Brain pericyte (primary cell): Measurements from ENCODE around the gene LRRC14B.
"Not testable (repeated sequence)": the region's sequence is repeated elsewhere in the genome, so short reads cannot be mapped to it uniquely, and the experiment has no call there.

Source experiments
- DNase-seq: peaks from one replicate; pipeline ENCODE4 v3.0.0-alpha.2; 2012; ENCODE audit warnings: low read depth, low spot score

Gene LRRC14B

DNA sequence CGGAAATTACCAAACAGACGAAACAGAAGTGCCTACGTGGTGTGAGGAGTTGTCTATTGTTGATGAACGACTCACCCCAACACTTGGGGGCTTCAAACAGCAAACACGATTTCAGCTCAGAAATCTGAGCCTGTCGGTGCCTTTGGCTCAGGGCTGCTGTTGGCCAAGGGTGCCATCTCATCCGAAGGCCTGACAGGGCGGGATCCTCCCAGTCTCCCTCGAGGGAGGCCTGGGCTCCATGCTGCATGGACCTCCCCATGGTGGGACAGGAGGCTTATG lies 1.3 kb downstream of the LRRC14B start:
- no peak for DNase-seq

DNA sequence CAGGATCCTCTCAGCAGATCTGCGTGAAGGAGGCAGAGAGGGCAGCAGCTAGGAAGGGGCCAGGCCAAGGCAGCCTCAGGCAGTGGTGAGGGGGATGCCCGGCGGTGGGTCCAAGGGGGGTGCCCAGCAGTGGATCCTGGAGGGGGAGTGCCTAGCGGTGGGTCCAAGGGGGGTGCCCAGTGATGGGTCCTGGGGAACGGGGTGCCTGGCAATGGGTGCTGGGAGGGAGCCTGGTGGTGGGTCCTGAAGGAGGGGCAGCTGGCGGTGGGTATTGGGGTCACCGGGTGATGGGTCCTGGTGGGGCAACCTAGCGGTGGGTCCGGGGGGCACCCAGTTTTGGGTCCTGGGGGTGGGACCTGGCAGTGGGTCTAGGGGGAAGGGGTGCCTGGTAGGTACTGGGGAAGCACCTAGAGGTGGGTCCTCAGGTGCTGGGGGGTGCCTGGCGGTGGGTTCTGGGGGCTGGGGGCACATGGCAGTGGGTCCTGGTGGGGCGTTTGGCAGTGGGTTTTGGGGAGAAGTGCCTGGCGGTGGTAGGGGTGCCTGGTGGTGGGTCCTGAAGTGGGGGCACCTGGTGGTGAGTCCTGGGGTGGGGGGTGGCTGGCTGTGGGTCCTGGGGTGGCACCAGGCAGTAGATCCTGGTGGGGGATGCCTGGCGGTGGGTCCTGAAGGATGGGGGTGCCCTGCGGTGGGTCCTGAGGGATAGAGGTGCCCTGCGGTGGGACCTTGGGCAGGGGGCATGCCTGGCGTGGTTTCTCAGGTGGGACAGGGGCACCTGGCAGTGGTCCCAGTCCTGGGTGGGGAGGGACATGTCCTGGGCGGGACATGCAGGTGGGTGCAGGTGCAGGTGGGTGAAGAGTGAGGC lies 1.9 kb downstream of the LRRC14B start:
- DNase-seq, result no peak

DNA sequence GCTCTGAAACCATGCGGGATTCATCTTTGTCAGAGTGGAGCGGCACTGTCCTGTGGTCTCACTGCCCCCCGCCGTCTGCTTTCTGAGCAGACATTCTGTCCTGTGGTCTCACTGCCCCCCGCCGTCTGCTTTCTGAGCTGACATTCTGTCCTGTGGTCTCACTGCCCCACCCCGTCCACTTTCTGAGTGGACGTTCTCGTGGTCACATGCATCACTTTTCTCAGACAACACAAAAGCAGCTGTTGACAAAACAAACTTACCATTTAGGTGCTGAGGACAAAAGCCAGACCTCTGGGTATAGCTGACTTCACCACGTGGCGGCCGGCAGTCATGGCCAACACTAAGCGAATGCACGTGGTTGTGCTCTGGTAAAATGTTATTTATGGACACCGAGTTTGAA lies 2.8 kb downstream of the LRRC14B start:
- no peak for DNase-seq

- no peak for DNase-seq
These were observed 3.4 kb downstream of the LRRC14B start for GRCh38 chr5:194603-195209.

- DNase-seq, result no peak
These were observed 4.3 kb downstream of the LRRC14B start for GRCh38 chr5:195401-196160.

GRCh38 chr5:196350-196749 lies 5.1 kb downstream of the LRRC14B start:
- no peak for DNase-seq

- DNase-seq, result not testable (repeated sequence)
These were observed 5.7 kb downstream of the LRRC14B start for GRCh38 chr5:197031-197430.

DNA sequence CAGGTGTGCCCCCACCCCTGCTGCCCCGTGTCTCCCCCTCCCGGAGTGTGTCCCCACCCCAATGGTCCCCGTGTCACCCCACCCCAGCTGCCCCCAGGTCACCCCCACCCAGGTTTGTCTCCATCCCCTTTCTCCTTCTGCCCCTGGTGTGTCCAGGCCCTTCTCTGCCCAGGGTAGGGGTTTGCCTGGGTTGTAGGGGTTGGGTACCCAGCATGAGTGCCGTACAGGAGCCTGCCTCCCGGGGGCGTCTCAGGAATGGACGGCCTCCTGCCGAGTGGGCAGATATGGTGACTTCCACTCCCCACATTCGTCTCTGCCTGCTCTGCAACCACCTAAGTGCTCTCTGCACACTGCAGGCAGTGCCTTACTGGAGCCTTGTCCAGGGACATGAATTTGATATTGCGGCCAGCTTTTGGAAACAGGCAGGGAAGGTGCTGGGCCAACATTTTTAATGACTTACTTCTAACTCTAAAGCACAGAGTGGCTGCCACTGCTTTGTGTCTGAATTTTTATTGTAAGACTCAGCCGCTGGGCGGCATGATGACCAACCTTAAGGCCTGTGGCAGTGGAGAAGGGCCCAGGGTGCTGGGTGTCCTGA lies 6.7 kb downstream of the LRRC14B start:
- no peak for DNase-seq

- DNase-seq, result no peak
These were observed 7.4 kb downstream of the LRRC14B start for GRCh38 chr5:198516-199196.

GRCh38 chr5:199197-199949 lies 8.1 kb downstream of the LRRC14B start:
- no peak for DNase-seq

DNA sequence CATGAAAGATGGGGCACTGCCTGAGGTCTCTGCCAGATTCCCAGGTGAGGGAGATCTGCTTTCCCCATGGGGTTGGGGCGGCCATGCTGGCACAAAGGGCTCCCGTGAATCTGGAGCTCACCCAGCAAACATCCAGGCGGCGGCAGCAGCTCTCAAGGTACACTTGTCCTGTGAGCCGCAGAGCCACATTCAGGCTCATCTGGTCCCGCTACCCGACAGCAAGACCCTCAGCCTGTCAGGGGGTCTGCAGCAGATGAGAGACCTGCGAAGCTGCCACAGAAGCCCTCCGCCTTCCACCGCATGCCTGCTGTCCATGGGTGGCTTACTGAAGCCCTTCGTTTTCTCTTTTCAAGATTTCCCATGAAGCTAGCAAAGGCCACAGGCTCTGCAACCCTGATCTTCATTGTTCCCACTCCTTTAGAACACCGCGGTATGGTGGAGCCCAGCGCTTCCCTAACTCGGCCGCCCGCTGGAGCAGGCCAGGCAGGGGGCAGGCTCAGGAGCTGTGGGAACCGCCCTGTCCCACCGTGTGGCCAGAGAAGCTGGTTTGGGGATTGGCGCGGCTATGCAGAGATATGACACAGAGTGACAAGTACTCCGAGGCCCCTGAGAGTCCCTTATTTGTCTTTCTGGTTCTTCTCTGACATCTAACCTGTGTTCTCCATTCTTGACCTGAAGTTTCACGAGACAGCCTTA lies 8.8 kb downstream of the LRRC14B start:
- no peak for DNase-seq

DNA sequence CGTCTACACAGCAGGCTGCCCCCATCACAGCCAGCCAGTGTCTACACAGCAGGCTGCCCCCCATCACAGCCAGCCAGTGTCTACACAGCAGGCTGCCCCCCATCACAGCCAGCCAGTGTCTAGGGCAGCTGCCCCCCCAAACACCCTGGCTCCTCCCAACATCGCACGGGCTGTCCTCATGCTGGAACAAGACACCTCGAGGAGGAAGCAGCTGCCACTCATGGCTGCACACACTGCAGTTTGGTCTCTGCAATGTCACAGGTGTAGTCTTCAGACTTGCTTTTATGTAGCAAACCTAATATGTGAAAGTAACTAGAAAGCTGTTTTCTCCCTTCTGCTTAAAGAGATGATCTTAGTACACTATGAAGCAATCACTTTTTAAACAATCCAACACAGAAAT lies 9.7 kb downstream of the LRRC14B start:
- DNase-seq, result no peak

GRCh38 chr5:201672-202071 lies 10.4 kb downstream of the LRRC14B start:
- no peak for DNase-seq

DNA sequence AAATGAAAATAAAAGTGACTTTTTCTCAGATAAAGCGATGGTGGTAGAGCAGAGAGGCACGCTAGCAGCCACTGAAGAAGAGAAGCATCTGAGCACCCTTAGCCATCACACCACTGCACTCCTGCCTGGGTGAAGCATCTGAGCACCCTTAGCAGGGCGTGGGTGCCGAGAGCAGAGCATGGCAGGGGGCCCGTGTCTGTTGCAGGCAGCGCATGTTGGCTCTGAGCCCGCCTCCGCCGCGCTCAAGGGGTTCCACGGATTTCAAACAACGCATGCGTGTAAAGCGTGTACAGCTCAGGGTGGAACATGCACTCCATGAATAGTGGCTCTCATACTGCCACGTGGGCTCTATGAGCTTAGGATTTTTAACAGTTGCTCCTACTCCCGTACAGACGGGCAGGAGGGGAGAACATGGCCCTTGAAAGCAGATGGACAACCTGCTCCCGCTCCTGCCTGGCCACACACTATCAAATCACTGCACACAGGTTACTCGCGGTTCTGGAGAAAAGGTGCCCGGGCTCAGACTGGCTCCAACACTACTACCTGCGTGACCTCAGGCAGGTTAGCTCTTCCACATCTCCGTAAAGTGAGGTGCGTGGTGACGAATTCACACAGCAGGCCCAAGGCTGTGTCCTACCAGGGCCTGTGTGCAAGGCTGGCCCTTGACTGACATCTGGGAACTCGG lies 12.1 kb downstream of the LRRC14B start:
- no peak for DNase-seq

DNA sequence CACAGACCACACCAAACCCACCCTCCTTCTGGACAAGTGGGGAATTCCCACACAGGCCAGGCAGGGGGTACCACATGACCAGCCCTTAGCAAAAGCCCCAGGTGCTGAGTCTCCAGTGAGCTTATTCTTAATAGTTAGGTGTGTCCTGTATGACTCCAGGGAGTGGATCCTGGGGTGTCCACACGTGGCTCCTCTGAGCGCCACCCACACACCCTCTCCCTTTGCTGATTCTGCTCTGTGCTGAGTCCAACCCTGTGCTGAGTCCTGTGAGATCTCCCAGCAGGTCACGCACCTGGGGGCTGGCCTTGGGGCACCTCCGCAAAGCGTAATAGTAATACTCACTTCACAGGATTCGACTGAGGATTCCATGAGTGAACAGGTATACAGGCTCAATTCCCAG lies 12.7 kb downstream of the LRRC14B start:
- no peak for DNase-seq

DNA sequence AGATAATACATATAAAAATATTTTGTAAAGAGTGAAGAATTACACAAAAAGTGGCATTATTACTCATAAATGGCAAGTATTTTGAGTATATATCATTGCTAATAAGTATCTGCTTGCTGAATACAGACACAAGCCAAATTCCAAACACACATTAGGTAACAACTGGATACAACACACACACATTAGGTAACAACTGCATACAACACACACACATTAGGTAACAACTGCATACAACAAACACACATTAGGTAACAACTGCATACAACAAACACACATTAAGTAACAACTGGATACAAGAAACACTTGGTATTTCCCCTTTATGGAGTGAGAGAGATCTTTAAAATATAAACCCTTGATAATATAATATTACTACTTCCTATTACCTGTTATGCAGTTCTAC lies 13.2 kb downstream of the LRRC14B start:
- DNase-seq, result no peak

GRCh38 chr5:204966-205670 lies 13.8 kb downstream of the LRRC14B start:
- DNase-seq, result no peak

DNA sequence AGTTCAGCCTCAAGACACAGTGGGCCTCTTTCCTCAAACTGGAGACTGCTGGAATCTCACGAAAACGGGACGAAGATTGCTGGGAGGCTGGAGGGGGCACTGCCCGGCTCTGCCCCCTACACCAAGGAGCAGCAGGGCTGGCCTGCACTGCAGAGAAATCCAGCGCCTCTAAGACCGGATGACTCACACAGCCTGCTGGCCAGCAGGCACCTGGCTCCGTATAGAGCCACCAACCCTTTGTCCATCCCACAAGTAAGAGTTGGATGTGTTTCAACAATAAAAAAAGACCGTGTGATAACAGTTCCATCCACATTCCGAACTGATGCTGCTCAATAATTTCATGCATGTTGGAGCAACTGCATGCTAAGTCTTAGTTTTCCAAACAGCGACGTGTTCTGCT lies 15.1 kb downstream of the LRRC14B start:
- no peak for DNase-seq

GRCh38 chr5:206927-207536 lies 15.7 kb downstream of the LRRC14B start:
- DNase-seq, result no peak
